Natural killer cell (primary cell): ENCODE results near the gene CEP55. TPM values are rescaled to one million over a fixed set of nuclear protein-coding genes. Genes with fewer than 3 reads are reported as not detected.

ENCODE experiments used
- ATAC-seq, 3 donors: fragments of 150-1000 bp in 2 of 3; fragments of 200-7000 bp in 1 of 3; cut with Tn5 transposase; 1 replicate in 1 of 3; 2 replicates in 2 of 3; pipeline ENCODE4 v1.10.0; 2021; ENCODE audit warnings: mild to moderate bottlenecking in 2 of 3, moderate library complexity in 2 of 3
- DNase-seq, 2 donors: peaks; one replicate each; pipeline versions ENCODE4 v3.0.0 to v3.0.0-alpha.2; 2013 to 2021; ENCODE audit warnings: mixed read lengths in 1 of 2
- H3K27ac ChIP-seq: one replicate; pipeline ENCODE4 v1.5.1; 2013; ENCODE audit warnings: mild to moderate bottlenecking, low read length
- H3K27me3 ChIP-seq: one replicate; pipeline ENCODE4 v1.6.1; 2013; ENCODE audit warnings: low read length; ENCODE audit not compliant: control insufficient read depth, insufficient read depth
- H3K36me3 ChIP-seq: one replicate; pipeline ENCODE4 v1.6.1; 2013; ENCODE audit warnings: low read length; ENCODE audit not compliant: control insufficient read depth, insufficient read depth
- H3K4me1 ChIP-seq: one replicate; pipeline ENCODE4 v1.6.1; 2013; ENCODE audit warnings: low read length; ENCODE audit not compliant: control insufficient read depth, insufficient read depth
- H3K4me3 ChIP-seq: one replicate; pipeline ENCODE4 v1.5.1; 2013; ENCODE audit warnings: low read length
- H3K9me3 ChIP-seq: one replicate; pipeline ENCODE4 v1.6.1; 2013; ENCODE audit warnings: low read length; ENCODE audit not compliant: control insufficient read depth, insufficient read depth
- H3K27ac Mint-ChIP-seq, 2 donors: one replicate each; pipeline ENCODE4 v1.8.0; 2022; ENCODE audit warnings: mild to moderate bottlenecking in 2 of 2, mixed read lengths in 2 of 2, moderate library complexity in 1 of 2
- H3K27me3 Mint-ChIP-seq, 2 donors: one replicate each; pipeline ENCODE4 v1.8.0; 2022; ENCODE audit warnings: low read depth in 2 of 2, mixed read lengths in 2 of 2
- H3K36me3 Mint-ChIP-seq: one replicate; pipeline ENCODE4 v1.8.0; 2022; ENCODE audit warnings: mixed read lengths
- H3K4me1 Mint-ChIP-seq, 2 donors: one replicate each; pipeline ENCODE4 v1.8.0; 2022; ENCODE audit warnings: mixed read lengths in 2 of 2
- H3K4me3 Mint-ChIP-seq: one replicate; pipeline ENCODE4 v1.8.0; 2022; ENCODE audit warnings: mild to moderate bottlenecking, moderate library complexity, mixed read lengths
- H3K9me3 Mint-ChIP-seq, 2 donors: one replicate each; pipeline ENCODE4 v1.8.0; 2022; ENCODE audit warnings: mixed read lengths in 2 of 2
- CTCF ChIP-seq: fragments of 200-600 bp; IDR thresholded peaks from one replicate; pipeline ENCODE4 v1.8.0; 2022; ENCODE audit warnings: antibody characterized with exemption
- WGBS: methylation state at CpG from one replicate; pipeline ENCODE4 v1.1.7; 2013; ENCODE audit warnings: missing lambda C conversion rate; ENCODE audit not compliant: insufficient coverage; 5-methylcytosine and 5-hydroxymethylcytosine counted together
- intact Hi-C: fragments of 100-400 bp; cut with micrococcal nuclease; formaldehyde crosslinking; loops from one replicate; pipeline ENCODE4 v1.14.2; 2022
- total RNA-seq, 4 donors: library from RNA; stranded (reverse); fragments of 120-200 nt in 1 of 4; gene quantifications; one replicate each; pipeline versions ENCODE4 v1.2.3 to v1.2.4, GENCODE V29; 2013 to 2022

Gene CEP55
- total RNA-seq, 3 donors from 2014 or later (not counting 1 experiment from before 2014, with no cell fraction given), result 0.35 to 0.85 (median 0.50) TPM

GRCh38 chr10:93566435-93567276 is 70.2 kb downstream of the CEP55 start, which contains the start of gene FFAR4:
TSS of gene FFAR4 (plus strand) at chr10:93566665. CDS start at chr10:93566721, 56 bp downstream.
- Mint-ChIP-seq H3K9me3 (no peaks in the 10 kb centered on the region), H3K36me3 (no peaks in the 10 kb centered on the region), H3K4me3 (no peak within 1 kb of the TSS), H3K27ac (no peak within 1 kb of the TSS), H3K27me3 (peaks cover 33 to 38% of the 10 kb centered on the region in 2 donors), H3K4me1 (no peaks in the 10 kb centered on the region)
- WGBS, result 3% methylated on average over 85 of the region's 85 CpGs
- intact Hi-C loops, result no loop called here
- no peak within 1 kb of the TSS for H3K4me3 ChIP-seq
- H3K36me3 ChIP-seq, result no peaks in the 10 kb centered on the region
- H3K4me1 ChIP-seq, result no peaks in the 10 kb centered on the region
- no peak within 1 kb of the TSS for H3K27ac ChIP-seq
- peaks cover 7% of the 10 kb centered on the region for H3K27me3 ChIP-seq
- H3K9me3 ChIP-seq, result no peaks in the 10 kb centered on the region
- DNase-seq (no peak), ATAC-seq (no peak)
- TF ChIP-seq CTCF, result no peak

GRCh38 chr10:93567277-93568104 is 71.1 kb downstream of the CEP55 start:
- ATAC-seq (no peak), DNase-seq (no peak)
- peaks cover 38 to 40% of the 10 kb centered on the region in 2 donors for H3K27me3 Mint-ChIP-seq
- Histone ChIP-seq H3K4me3 (no peak overlapping the region), H3K27me3 (peaks cover 9% of the 10 kb centered on the region), H3K9me3 (no peaks in the 10 kb centered on the region), H3K36me3 (no peaks in the 10 kb centered on the region), H3K27ac (no peak overlapping the region), H3K4me1 (peaks cover 1% of the 10 kb centered on the region)
- intact Hi-C loops, result no loop called here
- H3K27ac Mint-ChIP-seq, result no peak overlapping the region
- H3K36me3 Mint-ChIP-seq, result no peaks in the 10 kb centered on the region
- H3K4me1 Mint-ChIP-seq, result no peaks in the 10 kb centered on the region
- 20% methylated on average over 32 of the region's 33 CpGs for WGBS
- no peaks in the 10 kb centered on the region for H3K9me3 Mint-ChIP-seq
- H3K4me3 Mint-ChIP-seq, result no peak overlapping the region
- TF ChIP-seq CTCF, result no peak

- H3K9me3 ChIP-seq, result no peaks in the 10 kb centered on the region
- Mint-ChIP-seq H3K4me1 (no peaks in the 10 kb centered on the region), H3K27me3 (peaks cover 44 to 45% of the 10 kb centered on the region in 2 donors), H3K27ac (no peak overlapping the region), H3K36me3 (no peaks in the 10 kb centered on the region), H3K9me3 (no peaks in the 10 kb centered on the region), H3K4me3 (no peak overlapping the region)
- no peak overlapping the region for H3K27ac ChIP-seq
- no peak overlapping the region for H3K4me3 ChIP-seq
- no peak for TF ChIP-seq CTCF
- no peak for ATAC-seq
- peaks cover 7% of the 10 kb centered on the region for H3K4me1 ChIP-seq
- intact Hi-C loops, result no loop called here
- no peaks in the 10 kb centered on the region for H3K36me3 ChIP-seq
- no peak for DNase-seq
- peaks cover 11% of the 10 kb centered on the region for H3K27me3 ChIP-seq
- 23% methylated on average over 21 of the region's 21 CpGs for WGBS
Measured at GRCh38 chr10:93568105-93568390, 71.6 kb downstream of the CEP55 start.
